Aorta (tissue), 5 donors: ENCODE results near the gene P3H2. TPM values are rescaled to one million over a fixed set of nuclear protein-coding genes. Genes with fewer than 3 reads are reported as not detected.

Source experiments
- ATAC-seq: fragments of 200-7000 bp; cut with Tn5 transposase; one replicate; pipeline ENCODE4 v1.9.1; 2022; ENCODE audit warnings: moderate library complexity; ENCODE audit not compliant: low FRiP score
- DNase-seq, 2 donors: peaks; one replicate each; pipeline ENCODE4 v3.0.0-alpha.2; 2020
- H3K27ac ChIP-seq, 2 donors: one replicate each; pipeline ENCODE4 v1.5.1; 2013; ENCODE audit warnings: low read length in 2 of 2, mild to moderate bottlenecking in 2 of 2, moderate library complexity in 2 of 2, control low read depth in 1 of 2, inconsistent platforms in 1 of 2, low read depth in 1 of 2
- H3K27me3 ChIP-seq, 2 donors: one replicate each; pipeline ENCODE4 v1.6.1; 2013; ENCODE audit warnings: control low read depth in 1 of 2, low read length in 1 of 2, mild to moderate bottlenecking in 1 of 2, moderate library complexity in 1 of 2; ENCODE audit not compliant: insufficient read depth in 2 of 2, control insufficient read depth in 1 of 2
- H3K36me3 ChIP-seq, 2 donors: one replicate each; pipeline ENCODE4 v1.6.1; 2013; ENCODE audit warnings: control low read depth in 1 of 2, low read length in 1 of 2, mild to moderate bottlenecking in 1 of 2; ENCODE audit not compliant: insufficient read depth in 2 of 2, control insufficient read depth in 1 of 2
- H3K4me1 ChIP-seq, 2 donors: one replicate each; pipeline ENCODE4 v1.6.1; 2013; ENCODE audit warnings: low read length in 2 of 2, control low read depth in 1 of 2, mild to moderate bottlenecking in 1 of 2, moderate library complexity in 1 of 2; ENCODE audit not compliant: insufficient read depth in 2 of 2, control insufficient read depth in 1 of 2
- H3K4me3 ChIP-seq, 2 donors: one replicate each; pipeline ENCODE4 v1.5.1; 2013; ENCODE audit warnings: low read length in 2 of 2, control low read depth in 1 of 2, mild to moderate bottlenecking in 1 of 2
- H3K9me3 ChIP-seq: one replicate; pipeline ENCODE4 v1.6.1; 2013; ENCODE audit warnings: mild to moderate bottlenecking, low read length; ENCODE audit not compliant: control insufficient read depth
- WGBS, 2 donors: extraction: QIAGEN DNeasy Blood & Tissue Kit; methylation state at CpG; one replicate each; pipeline ENCODE4 v1.1.7; 2013; 5-methylcytosine and 5-hydroxymethylcytosine counted together
- intact Hi-C, 2 donors: fragments of 100-400 bp; cut with DNase I; formaldehyde crosslinking; loops; one replicate each; pipeline versions ENCODE4 v1.14.2 to v1.15.0; 2022
- polyA plus RNA-seq, 2 donors: library from polyadenylated mRNA; stranded (reverse); fragments of 200-250 nt; gene quantifications; one replicate each; pipeline ENCODE4 v1.2.3, GENCODE V29; 2013
- total RNA-seq, 2 donors: library from RNA; stranded (reverse); fragmentation: NEBNext Ultra II Directional; extraction: Animal tissue kit (Norgen Biotek cat#: 25700); gene quantifications; one replicate each; pipeline ENCODE4 v1.2.1, GENCODE V29; 2021
- donor health status: healthy with polysubstance abuse.
- donor health status: Bipolar disorder and iron deficiency.
- donor health status: DM: no; HTN: no; CAD: no.
- donor health status: DM: no; HTN: no; CAD: no.
- donor health status: DM: yes; HTN: yes; CAD: no.

The P3H2 gene
- total and polyA plus RNA-seq, 4 donors = 6.1 to 25.8 (median 15.7) TPM

- DNase-seq (no peak), ATAC-seq (no peak)
- H3K4me3 ChIP-seq = no peak overlapping the region
- H3K36me3 ChIP-seq = no peaks in the 10 kb centered on the region
- intact Hi-C loops = loop anchor here (5.0 kb wide), 2 partner anchors 105 to 170 kb away; partner anchors contain the start of gene P3H2 (in 2 of the 2)
- WGBS, 2 donors = 27 to 28% methylated on average over 6 of the region's 6 CpGs
- H3K27ac ChIP-seq = no peak overlapping the region
- H3K9me3 ChIP-seq = no peaks in the 10 kb centered on the region
- peaks cover 0 to 3% of the 10 kb centered on the region in 2 donors for H3K4me1 ChIP-seq
- no peaks in the 10 kb centered on the region for H3K27me3 ChIP-seq
Observed at GRCh38 chr3:190017521-190018288, 103.0 kb downstream of the P3H2 start.

- intact Hi-C loops = loop anchor here (5.0 kb wide), 2 partner anchors 105 to 170 kb away; partner anchors contain the start of gene P3H2 (in 2 of the 2)
- no peaks in the 10 kb centered on the region for H3K27me3 ChIP-seq
- H3K36me3 ChIP-seq = no peaks in the 10 kb centered on the region
- no peaks in the 10 kb centered on the region for H3K9me3 ChIP-seq
- H3K27ac ChIP-seq = no peak overlapping the region
- DNase-seq = no peak
- H3K4me1 ChIP-seq = peaks cover 0 to 5% of the 10 kb centered on the region in 2 donors
- no peak overlapping the region for H3K4me3 ChIP-seq
- no peak for ATAC-seq
Observed at GRCh38 chr3:190016966-190017365, 103.7 kb downstream of the P3H2 start.

- no peaks in the 10 kb centered on the region for H3K27me3 ChIP-seq
- peaks cover 0 to 4% of the 10 kb centered on the region in 2 donors for H3K4me1 ChIP-seq
- H3K9me3 ChIP-seq = no peaks in the 10 kb centered on the region
- H3K36me3 ChIP-seq = no peaks in the 10 kb centered on the region
- no peak overlapping the region for H3K4me3 ChIP-seq
- DNase-seq = no peak
- WGBS, 2 donors = 94 to 95% methylated on average over 2 of the region's 2 CpGs
- intact Hi-C loops = loop anchor here (5.0 kb wide), 3 partner anchors 48 to 172 kb away; partner anchors contain the start of gene P3H2 (in 2 of the 2)
- ATAC-seq = no peak
- no peak overlapping the region for H3K27ac ChIP-seq
Observed at GRCh38 chr3:190014940-190015339, 105.8 kb downstream of the P3H2 start.

GRCh38 chr3:190013943-190014924 lies 106.5 kb downstream of the P3H2 start:
- Histone ChIP-seq H3K36me3 (no peaks in the 10 kb centered on the region), H3K4me3 (no peak overlapping the region), H3K27me3 (no peaks in the 10 kb centered on the region), H3K9me3 (no peaks in the 10 kb centered on the region), H3K27ac (no peak overlapping the region), H3K4me1 (peaks cover 0 to 4% of the 10 kb centered on the region in 2 donors)
- no peak for DNase-seq
- intact Hi-C loops = loop anchor here in 1 of 2 donors (5.0 kb wide), 1 partner anchor 47 kb away; no protein-coding TSS in a partner anchor
- WGBS, 2 donors = 90% methylated on average over 7 of the region's 7 CpGs
- ATAC-seq = no peak

- ATAC-seq = no peak
Observed at GRCh38 chr3:190012784-190013183, 107.9 kb downstream of the P3H2 start.

GRCh38 chr3:190012314-190012782 lies 108.3 kb downstream of the P3H2 start:
- Histone ChIP-seq H3K36me3 (no peaks in the 10 kb centered on the region), H3K27ac (no peak overlapping the region), H3K9me3 (no peaks in the 10 kb centered on the region), H3K27me3 (no peaks in the 10 kb centered on the region), H3K4me1 (peaks cover 0 to 2% of the 10 kb centered on the region in 2 donors), H3K4me3 (no peak overlapping the region)
- DNase-seq = no peak
- ATAC-seq = no peak
- intact Hi-C loops = loop anchor here in 1 of 2 donors (5.0 kb wide), 1 partner anchor 45 kb away; no protein-coding TSS in a partner anchor
- 73 to 83% methylated on average over 4 of the region's 4 CpGs for WGBS, 2 donors

More at GRCh38 chr3:190012784-190013183, 107.9 kb downstream of the P3H2 start:
- no peak overlapping the region for H3K4me3 ChIP-seq
- 97% methylated on average over 6 of the region's 6 CpGs for WGBS, 2 donors
- H3K9me3 ChIP-seq = no peaks in the 10 kb centered on the region
- intact Hi-C loops = loop anchor here in 1 of 2 donors (5.0 kb wide), 1 partner anchor 45 kb away; no protein-coding TSS in a partner anchor
- H3K27me3 ChIP-seq = no peaks in the 10 kb centered on the region
- H3K27ac ChIP-seq = no peak overlapping the region
- no peaks in the 10 kb centered on the region for H3K36me3 ChIP-seq
- peaks cover 0 to 4% of the 10 kb centered on the region in 2 donors for H3K4me1 ChIP-seq
- no peak for DNase-seq

GRCh38 chr3:190010486-190010885 lies 110.2 kb downstream of the P3H2 start:
- no peaks in the 10 kb centered on the region for H3K36me3 ChIP-seq
- H3K4me1 ChIP-seq = peaks cover 0 to 2% of the 10 kb centered on the region in 2 donors
- intact Hi-C loops = loop anchor here in 1 of 2 donors (1.0 to 5.0 kb wide), 2 partner anchors 24 to 43 kb away; no protein-coding TSS in a partner anchor
- DNase-seq = no peak
- no peak for ATAC-seq
- H3K4me3 ChIP-seq = no peak overlapping the region
- H3K9me3 ChIP-seq = no peaks in the 10 kb centered on the region
- no peaks in the 10 kb centered on the region for H3K27me3 ChIP-seq
- WGBS, 2 donors = 63 to 96% methylated on average over 2 of the region's 2 CpGs
- no peak overlapping the region for H3K27ac ChIP-seq

- Histone ChIP-seq H3K4me1 (peaks cover 0 to 2% of the 10 kb centered on the region in 2 donors), H3K27ac (no peak overlapping the region)
- no peak for ATAC-seq
Observed at GRCh38 chr3:190009614-190010013, 111.1 kb downstream of the P3H2 start.

More at GRCh38 chr3:190009614-190010013, 111.1 kb downstream of the P3H2 start:
- WGBS, 2 donors = 85 to 91% methylated on average over 1 of the region's 1 CpG
- DNase-seq = no peak
- Histone ChIP-seq H3K9me3 (no peaks in the 10 kb centered on the region), H3K4me3 (no peak overlapping the region), H3K27me3 (no peaks in the 10 kb centered on the region), H3K36me3 (no peaks in the 10 kb centered on the region)
- intact Hi-C loops = loop anchor here in 1 of 2 donors (1.0 to 5.0 kb wide), 2 partner anchors 25 to 42 kb away; no protein-coding TSS in a partner anchor
